ENCODE measurements around the gene AGAP1. TPM values are rescaled to one million over a fixed set of nuclear protein-coding genes. Genes with fewer than 3 reads are reported as not detected.

Gene AGAP1
- total and polyA plus RNA-seq, 10 donors, result 1.1 to 26.6 (median 11.3) TPM

DNA sequence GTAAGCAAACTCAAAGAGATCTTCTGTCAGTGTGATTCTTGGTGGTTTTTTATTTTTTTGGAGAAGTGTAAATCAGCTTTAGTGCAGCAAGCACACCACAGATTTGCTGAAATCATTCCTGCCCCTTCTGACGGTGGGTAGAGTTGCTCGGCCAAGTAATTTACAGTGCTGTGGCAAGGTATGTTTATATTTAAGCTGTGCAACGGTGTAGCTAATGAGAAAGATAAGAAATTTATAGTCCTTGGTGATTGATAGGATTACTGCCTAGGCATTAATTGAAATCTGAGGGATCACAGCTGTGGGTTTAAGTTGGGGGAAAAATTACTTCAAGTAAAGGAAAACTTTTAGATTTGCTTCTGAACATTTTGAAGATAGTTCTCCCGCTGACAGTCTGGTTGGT is 286.6 kb downstream of the AGAP1 start:
- 78 to 90% (median 84%) methylated on average over 4 of the region's 4 CpGs for WGBS, 5 donors
- Histone ChIP-seq H3K4me3 (no peak overlapping the region), H3K27ac (no peak overlapping the region), H3K36me3 (no peaks in the 10 kb centered on the region), H3K4me1 (no peaks in the 10 kb centered on the region), H3K27me3 (replicated peaks in 1 of 7) (peaks cover 0 to 6% (median 0%) of the 10 kb centered on the region in 7 donors), H3K9me3 (no peaks in the 10 kb centered on the region)
- DNase-seq, result no peak
- TF ChIP-seq POLR2AphosphoS5 (IDR thresholded peaks at IDR 0.05) (no peak), POLR2A (IDR thresholded peaks at IDR 0.05) (no peak), CTCF (IDR thresholded peaks at IDR 0.05 in 8 of 11, conservative IDR thresholded peaks at IDR 0.05 in 3 of 11) (no peak)
- intact Hi-C loops (cut with DNase I; ENCODE audit: low total_unique reads), result no loop called here

DNA sequence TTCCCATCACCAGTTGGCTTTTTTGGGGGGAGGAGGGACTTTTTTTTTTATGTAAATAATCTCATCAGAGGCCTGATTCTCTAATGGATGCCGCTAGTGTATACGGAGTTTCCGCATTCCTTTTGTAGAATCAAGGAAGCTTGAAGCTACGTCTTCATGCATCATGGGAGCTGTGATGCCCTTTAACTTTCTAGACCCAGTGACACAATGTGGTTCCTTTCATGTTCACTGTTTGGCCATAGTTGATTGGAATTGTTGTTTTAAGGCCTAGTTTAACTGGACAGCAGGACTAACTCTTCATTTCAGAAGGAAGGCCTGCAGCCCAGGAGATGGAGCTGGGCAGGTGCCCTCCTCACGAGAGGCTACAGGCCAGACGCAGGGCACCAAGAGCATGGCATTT is 287.9 kb downstream of the AGAP1 start:
- H3K4me3 ChIP-seq, result no peak overlapping the region
- no peak for TF ChIP-seq POLR2AphosphoS5 (IDR thresholded peaks at IDR 0.05)
- no peak for TF ChIP-seq POLR2A (IDR thresholded peaks at IDR 0.05)
- no peak for TF ChIP-seq CTCF (IDR thresholded peaks at IDR 0.05 in 8 of 11, conservative IDR thresholded peaks at IDR 0.05 in 3 of 11)
- WGBS, 5 donors, result 84 to 98% (median 85%) methylated on average over 6 of the region's 6 CpGs
- H3K9me3 ChIP-seq, result no peaks in the 10 kb centered on the region
- no peak overlapping the region for H3K27ac ChIP-seq
- no peaks in the 10 kb centered on the region for H3K4me1 ChIP-seq
- no peaks in the 10 kb centered on the region for H3K36me3 ChIP-seq
- intact Hi-C loops (cut with DNase I; ENCODE audit: low total_unique reads), result no loop called here
- no peak for DNase-seq
- H3K27me3 ChIP-seq (replicated peaks in 1 of 7), result peaks cover 0 to 6% (median 0%) of the 10 kb centered on the region in 7 donors

GRCh38 chr2:235784788-235785187 is 290.9 kb downstream of the AGAP1 start:
- WGBS, 5 donors, result 86 to 95% (median 92%) methylated on average over 4 of the region's 4 CpGs
- Histone ChIP-seq H3K4me1 (no peaks in the 10 kb centered on the region), H3K4me3 (no peak overlapping the region), H3K9me3 (no peaks in the 10 kb centered on the region), H3K36me3 (no peaks in the 10 kb centered on the region), H3K27ac (no peak overlapping the region), H3K27me3 (replicated peaks in 1 of 7) (peaks cover 0 to 3% (median 0%) of the 10 kb centered on the region in 7 donors)
- TF ChIP-seq POLR2AphosphoS5 (IDR thresholded peaks at IDR 0.05) (no peak), CTCF (IDR thresholded peaks at IDR 0.05 in 8 of 11, conservative IDR thresholded peaks at IDR 0.05 in 3 of 11) (no peak), POLR2A (IDR thresholded peaks at IDR 0.05) (no peak)
- DNase-seq, result no peak
- intact Hi-C loops (cut with DNase I; ENCODE audit: low total_unique reads), result no loop called here

- WGBS, 5 donors, result 75 to 81% (median 78%) methylated on average over 4 of the region's 4 CpGs
These were observed 295.7 kb downstream of the AGAP1 start for GRCh38 chr2:235789552-235789951.

More at GRCh38 chr2:235789552-235789951, 295.7 kb downstream of the AGAP1 start:
- intact Hi-C loops (cut with DNase I; ENCODE audit: low total_unique reads), result no loop called here
- TF ChIP-seq CTCF (IDR thresholded peaks at IDR 0.05 in 8 of 11, conservative IDR thresholded peaks at IDR 0.05 in 3 of 11) (no peak), POLR2A (IDR thresholded peaks at IDR 0.05) (no peak), POLR2AphosphoS5 (IDR thresholded peaks at IDR 0.05) (no peak)
- no peaks in the 10 kb centered on the region for H3K4me1 ChIP-seq
- no peaks in the 10 kb centered on the region for H3K9me3 ChIP-seq
- H3K36me3 ChIP-seq, result no peaks in the 10 kb centered on the region
- H3K27me3 ChIP-seq (replicated peaks in 1 of 7), result peaks cover 0 to 12% (median 0%) of the 10 kb centered on the region in 7 donors
- H3K27ac ChIP-seq, result no peak overlapping the region
- no peak for DNase-seq
- no peak overlapping the region for H3K4me3 ChIP-seq

All from spleen (tissue), 11 donors.